GM12872 (cell line): ENCODE measurements around the gene COL5A1.

ENCODE experiments used
- CTCF ChIP-seq: IDR thresholded peaks from 3 replicates; pipeline ENCODE4 v1.5.1; 2011; ENCODE audit warnings: low read depth, mild to moderate bottlenecking, low read length, moderate library complexity; ENCODE audit not compliant: insufficient read depth

COL5A1 gene

GRCh38 chr9:134793288-134794188 is 151.9 kb downstream of the COL5A1 start:
- no peak for TF ChIP-seq CTCF

- no peak for TF ChIP-seq CTCF
Measured at GRCh38 chr9:134794663-134795370, 153.2 kb downstream of the COL5A1 start.

- TF ChIP-seq CTCF = no peak
Measured at GRCh38 chr9:134795446-134795845, 153.8 kb downstream of the COL5A1 start.

- no peak for TF ChIP-seq CTCF
Measured at GRCh38 chr9:134796882-134797281, 155.3 kb downstream of the COL5A1 start.

GRCh38 chr9:134800791-134801339 is 159.3 kb downstream of the COL5A1 start:
- no peak for TF ChIP-seq CTCF

GRCh38 chr9:134802216-134802795 is 160.7 kb downstream of the COL5A1 start:
- no peak for TF ChIP-seq CTCF

GRCh38 chr9:134804871-134805270 is 163.3 kb downstream of the COL5A1 start:
- no peak for TF ChIP-seq CTCF
